GM19239 (cell line): ENCODE data around the gene C16orf74.
A peak's percentile ranks its signal among the peaks of the same experiment; 100 is the strongest.

Experiments used
- DNase-seq: peaks from one replicate; pipeline ENCODE4 v3.0.0; 2011; ENCODE audit warnings: low spot score; ENCODE audit not compliant: insufficient read length
- FAIRE-seq: peaks from 2 replicates; lab custom pipeline; 2011; peaks lifted over from hg19 to GRCh38; lab: Jason Lieb, UNC

Gene C16orf74

DNA sequence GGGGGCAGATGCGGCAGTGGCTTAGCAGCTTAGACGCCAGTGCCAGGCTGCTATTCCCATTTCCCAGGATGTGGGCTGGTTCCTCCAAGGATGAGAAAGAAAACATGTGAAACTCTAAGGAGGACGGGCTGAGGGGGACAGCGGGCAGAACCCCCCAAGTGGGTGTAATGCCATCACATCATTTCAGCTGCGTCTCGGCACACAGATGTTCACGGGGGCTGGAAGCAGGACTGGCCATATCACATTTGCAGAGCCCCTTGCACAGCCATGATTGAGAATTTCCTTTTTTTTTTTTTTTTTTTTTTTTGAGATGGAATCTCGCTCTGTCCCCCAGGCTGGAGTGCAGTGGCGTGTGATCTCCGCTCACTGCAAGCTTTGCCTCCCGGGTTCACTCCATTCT, 46.9 kb downstream of the C16orf74 start:
- no peak for DNase-seq
- FAIRE-seq: no peak

- FAIRE-seq (no peak), DNase-seq (no peak)
These were observed 51.3 kb downstream of the C16orf74 start for GRCh38 chr16:85699628-85700027.

DNA sequence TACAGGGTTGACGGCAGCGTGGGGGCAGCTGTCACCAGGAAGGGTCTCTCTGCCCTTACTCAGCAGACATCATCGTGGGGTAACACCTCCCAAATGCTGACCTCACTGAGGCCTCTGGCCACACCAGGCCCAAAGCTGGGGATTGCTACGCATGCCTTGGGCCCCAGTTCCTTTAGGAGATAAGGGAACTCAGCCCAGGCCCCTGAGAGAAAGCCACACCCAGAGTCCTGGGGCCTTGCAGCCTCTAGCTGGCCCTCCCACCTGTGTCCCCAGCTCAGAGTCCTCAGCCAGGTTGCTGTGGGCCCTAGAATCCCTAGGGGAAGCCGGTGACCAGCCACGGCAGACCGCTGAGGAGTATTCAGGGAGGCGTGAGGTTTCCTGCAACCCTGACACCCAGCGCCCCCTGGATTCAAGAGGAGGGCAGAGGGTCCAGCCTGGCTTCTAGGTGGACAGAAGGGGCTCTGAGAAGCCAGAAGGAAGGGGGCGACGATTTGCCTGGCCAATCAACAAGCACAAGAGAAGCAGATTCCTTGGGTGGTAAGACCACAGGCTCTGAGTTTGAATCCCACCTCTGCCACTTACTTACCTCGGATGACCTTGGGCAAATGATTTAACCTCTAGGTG, 51.8 kb downstream of the C16orf74 start:
- no peak for FAIRE-seq

GRCh38 chr16:85698459-85698891, 52.4 kb downstream of the C16orf74 start:
- no peak for FAIRE-seq
- DNase-seq: no peak

More for the DNA sequence above, 51.8 kb downstream of the C16orf74 start:
- no peak for DNase-seq

DNA sequence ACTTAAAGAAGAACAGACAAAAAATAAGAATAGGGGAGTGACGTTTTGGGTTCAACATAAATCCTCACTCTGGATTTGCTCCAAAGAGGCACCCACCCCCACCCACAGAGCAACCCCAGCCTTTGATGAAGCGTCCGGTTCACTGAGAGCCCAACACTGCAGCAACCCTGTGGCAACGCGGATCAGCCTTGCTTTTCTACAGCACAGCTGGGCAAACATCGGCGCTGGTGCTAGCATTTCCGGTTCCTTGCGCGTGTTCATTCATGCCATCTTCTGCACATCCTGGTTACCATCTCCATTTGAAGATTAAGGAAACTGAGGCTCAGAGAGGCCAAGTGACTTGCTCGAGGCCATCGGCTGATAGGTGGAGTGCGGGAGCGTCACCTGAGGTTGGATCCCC, 53.5 kb downstream of the C16orf74 start:
- no peak for FAIRE-seq
- no peak for DNase-seq

- FAIRE-seq (no peak), DNase-seq (no peak)
These were observed 54.1 kb downstream of the C16orf74 start for GRCh38 chr16:85696781-85697180.

DNA sequence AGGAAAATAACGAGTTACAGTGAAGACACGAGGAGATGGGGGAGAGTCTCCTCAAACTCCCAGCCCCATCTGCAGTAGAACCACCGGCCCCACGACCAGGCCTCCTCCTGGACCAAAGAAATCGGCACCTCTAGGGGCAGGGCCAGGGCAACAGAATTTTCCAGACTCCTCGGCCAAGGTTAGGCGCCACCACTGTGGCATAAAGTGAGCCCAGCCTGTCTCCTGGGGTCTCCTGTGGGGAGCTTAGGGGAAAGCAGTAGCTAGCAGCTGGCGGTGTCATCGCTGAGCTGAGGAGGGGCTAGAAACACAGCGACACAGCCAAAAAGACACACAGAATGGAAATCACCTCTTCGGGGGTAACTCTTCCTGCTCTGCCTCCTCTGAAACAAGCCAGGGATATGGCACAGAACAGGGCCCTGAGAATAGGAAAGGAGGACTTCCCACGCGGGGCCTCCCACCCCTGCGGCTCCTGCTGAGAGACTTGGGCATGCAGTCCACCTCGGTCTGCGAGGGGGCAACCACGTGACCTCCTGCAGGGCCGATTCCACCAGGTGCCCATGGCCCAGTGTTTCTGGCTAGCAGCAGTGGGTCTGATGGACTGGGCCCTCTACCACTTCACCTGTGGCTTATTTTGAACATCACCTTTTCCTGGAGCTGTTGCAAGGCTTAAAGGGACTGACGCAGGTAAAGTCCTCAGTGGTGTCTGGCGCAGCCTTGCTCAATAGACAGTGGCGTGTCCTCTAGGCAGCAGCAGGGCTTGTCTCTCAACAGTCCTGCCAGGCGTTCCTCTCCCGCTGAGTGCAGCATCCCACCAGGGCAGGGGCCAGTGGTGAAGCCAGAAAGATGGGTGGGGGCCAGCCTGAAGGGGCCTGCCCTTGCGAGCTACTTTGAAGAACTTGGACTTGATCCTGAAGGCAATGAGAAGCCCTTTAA, 55.4 kb downstream of the C16orf74 start:
- FAIRE-seq: no peak
- no peak for DNase-seq

GRCh38 chr16:85690469-85691064, 60.3 kb downstream of the C16orf74 start:
- no peak for FAIRE-seq
- DNase-seq: no peak

DNA sequence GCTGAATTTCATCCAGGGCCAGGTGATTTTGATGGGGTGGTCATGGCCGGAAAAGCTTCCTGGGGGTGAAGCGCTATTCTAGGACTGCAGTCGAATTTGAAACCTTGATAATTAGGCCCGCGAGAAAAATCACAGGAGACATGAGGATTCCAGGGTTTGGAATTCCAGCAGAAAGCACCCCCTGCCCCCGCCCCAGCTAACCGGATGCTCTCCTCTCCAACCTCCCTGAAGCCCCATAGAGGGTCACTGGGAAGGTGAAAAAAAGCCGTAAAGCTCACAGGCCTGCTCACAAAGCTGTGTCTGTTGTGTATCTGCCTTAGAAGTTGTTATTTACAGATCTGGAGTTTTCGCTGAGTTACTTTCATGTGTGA, 61.0 kb downstream of the C16orf74 start:
- FAIRE-seq: no peak
- DNase-seq: no peak

DNA sequence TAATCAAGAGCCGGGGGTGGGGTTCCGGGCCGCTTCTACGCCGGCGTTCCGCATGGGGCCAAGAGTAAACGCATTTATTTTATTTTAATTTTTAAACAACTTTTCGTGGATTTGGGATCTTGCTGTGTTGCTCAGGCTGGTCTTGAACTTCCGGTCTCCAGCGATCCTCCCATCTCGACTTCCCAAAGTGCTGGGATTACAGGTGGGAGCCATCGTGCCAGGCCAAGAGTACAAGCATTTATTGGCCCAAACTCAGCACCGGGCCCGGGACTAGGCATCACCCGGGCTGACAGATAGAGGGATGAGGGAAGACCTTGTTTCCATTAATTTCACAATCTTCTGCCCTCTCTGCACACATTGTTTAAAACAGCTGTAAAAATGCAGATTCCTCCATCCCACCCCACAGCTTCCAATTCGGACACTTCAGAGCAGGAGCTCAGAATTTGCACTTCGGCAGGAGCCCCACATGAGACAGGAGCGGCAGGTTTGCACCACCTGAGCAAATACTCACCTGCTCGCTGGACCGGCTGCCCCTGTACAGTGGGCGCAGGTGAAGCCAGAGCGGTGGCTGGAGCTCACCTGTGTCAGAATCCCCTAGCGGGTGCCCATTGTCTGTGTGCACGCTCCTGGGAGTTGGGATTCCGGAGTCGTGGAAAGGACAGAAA, 61.5 kb downstream of the C16orf74 start:
- FAIRE-seq: no peak
- DNase-seq: no peak

DNA sequence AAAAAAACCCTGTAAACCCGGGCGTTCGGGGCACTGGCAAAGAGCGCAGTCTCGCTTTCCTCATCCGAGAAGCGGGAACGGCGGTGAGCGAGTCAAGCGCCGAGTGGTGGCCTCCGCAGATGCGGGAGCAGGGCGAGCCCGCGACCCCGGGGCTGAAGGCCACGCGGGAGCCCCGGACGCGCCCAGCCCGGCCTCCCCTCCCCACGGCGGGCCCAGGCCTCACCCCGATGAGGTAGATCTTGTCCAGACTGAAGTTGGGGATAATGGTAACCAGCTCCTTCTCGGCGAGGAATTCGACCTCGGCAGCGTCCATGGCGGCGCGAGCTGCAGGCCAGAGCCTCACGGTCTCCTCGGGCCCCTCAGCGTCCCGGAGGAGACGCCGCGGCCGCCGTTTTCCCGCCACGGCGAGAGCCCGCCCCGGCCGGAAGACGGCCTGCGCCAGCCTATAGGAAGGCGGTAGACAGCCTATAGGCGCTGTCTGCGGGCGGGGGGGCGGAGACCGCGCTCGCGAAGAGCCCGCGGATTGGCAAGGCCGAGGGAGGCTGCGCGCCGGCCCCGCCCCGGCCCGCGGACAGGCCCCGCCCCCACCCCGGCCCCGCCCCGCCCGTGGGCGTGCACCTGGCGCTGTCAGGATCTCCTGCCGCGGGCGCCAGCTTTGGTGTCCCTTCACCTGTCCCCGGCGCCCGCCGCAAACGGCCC, 62.2 kb downstream of the C16orf74 start, which contains the start of gene GINS2:
Gene GINS2, minus strand, starts transcription at position 369 of the 699 bp plus-strand sequence. Its CDS starts 56 bp downstream, at position 313.
- DNase-seq (peak; percentile 100), FAIRE-seq (peak; percentile 26)

GRCh38 chr16:85687651-85688471, 63.0 kb downstream of the C16orf74 start:
- DNase-seq (no peak), FAIRE-seq (no peak)

- FAIRE-seq: no peak
- no peak for DNase-seq
These were observed 63.8 kb downstream of the C16orf74 start for GRCh38 chr16:85686912-85687591.

DNA sequence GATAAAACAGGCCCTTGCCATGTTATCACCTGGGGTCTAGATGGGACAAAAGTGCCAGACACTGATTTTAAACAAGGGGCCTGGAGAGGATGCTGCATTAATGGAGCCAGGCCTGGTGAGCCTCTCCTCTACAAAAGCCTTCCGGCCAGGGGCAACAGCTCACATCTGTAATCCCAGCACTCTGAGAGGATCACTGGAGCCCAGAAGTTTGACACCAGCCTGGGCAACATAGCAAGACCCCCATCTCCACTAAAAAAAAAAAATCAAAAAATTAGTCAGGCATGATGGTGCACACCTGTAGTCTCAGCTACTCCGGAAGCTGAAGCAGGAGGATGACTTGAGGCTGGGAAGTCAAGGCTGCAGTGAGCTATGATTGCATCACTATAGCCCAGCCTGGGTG, 65.6 kb downstream of the C16orf74 start:
- no peak for FAIRE-seq

DNA sequence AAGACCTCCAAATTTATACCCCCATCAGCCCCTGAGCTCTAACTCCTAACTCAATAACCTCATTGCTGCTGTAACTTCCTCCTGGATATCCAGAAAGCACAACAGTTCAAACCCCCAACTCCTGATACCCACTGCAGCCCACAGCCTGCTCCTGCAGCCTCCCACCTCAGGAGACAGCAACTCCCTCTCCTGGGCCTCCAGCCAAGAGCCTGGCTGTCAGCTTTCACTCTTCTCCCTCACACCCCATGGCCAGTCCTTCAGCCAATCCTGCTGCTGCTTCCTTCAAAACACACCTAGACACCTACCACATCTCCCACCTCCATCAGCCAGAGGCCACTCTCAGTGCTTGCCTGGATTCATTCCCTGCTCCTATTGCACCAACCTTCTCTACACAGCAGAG, 67.5 kb downstream of the C16orf74 start:
- no peak for DNase-seq
- FAIRE-seq: no peak

More for the DNA sequence above, 65.6 kb downstream of the C16orf74 start:
- DNase-seq: no peak

GRCh38 chr16:85682516-85682915, 68.4 kb downstream of the C16orf74 start:
- no peak for DNase-seq
- no peak for FAIRE-seq

GRCh38 chr16:85681255-85681654, 69.6 kb downstream of the C16orf74 start:
- no peak for DNase-seq
- FAIRE-seq: no peak

DNA sequence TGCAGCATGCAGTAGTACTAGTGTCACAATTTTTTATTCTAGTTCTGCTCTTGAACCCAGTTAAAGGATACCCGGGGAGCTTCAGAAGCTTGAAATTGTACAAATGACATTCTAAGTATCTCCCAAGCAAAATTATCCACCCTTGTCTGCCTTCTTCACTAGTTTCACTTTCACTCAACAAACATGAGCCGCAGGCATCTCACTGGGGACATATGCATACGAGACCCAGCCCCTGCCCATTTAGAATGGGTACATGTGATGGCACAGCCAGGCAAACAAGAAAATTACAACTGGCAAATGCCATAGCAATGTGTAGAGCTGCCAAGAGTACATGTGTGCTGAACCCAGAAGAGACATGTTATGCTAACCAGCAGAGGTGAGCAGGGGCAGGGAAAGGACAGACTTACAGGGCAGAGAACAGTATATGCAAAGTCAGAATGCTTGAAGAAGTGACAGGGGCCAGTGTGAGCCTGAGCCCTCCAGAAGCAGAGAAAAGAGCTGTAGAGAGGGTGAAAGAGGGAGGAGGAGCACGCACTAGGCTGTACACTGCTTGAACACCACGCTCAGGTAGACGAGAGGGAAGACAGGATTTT, 70.4 kb downstream of the C16orf74 start:
- FAIRE-seq (no peak), DNase-seq (no peak)
